ENCODE results near the gene KLF16.

DNA sequence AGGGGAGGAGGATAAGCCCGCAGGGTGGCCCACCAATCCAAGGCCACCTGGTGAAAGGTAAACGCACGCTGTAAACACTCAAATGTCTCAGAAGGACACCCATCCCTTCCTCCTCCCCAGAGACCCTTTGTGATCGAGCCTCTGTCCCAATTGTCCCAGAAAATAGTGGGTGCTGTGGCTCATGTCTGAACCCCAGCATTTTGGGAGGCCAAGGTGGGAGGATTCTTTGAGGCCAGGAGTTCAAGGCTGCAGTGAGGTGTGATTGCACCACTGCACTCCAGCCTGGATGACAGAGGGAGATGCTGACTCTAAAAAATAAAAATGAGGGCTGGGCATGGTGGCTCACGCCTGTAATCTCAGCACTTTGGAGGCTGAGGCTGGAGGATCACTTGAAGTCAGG lies 25.0 kb upstream of the KLF16 start:
- TF ChIP-seq GATA2 (IDR thresholded peaks at IDR 0.05; ENCODE audit: low read depth, low read length), result no peak
- no peak for TF ChIP-seq GATA3 (IDR thresholded peaks at IDR 0.05; ENCODE audit: low read depth, low read length)
